Measurements from ENCODE around the gene DIAPH3. TPM values are rescaled to one million over a fixed set of nuclear protein-coding genes. Genes with fewer than 3 reads are reported as not detected.

Gene DIAPH3
- polyA plus RNA-seq, 2 of the 4 experiments (the other 2 are of a cell fraction) = 10.8 to 13.6 TPM

- no peak for TF ChIP-seq POLR2AphosphoS2 (conservative IDR thresholded peaks at IDR 0.05; ENCODE audit: low read length)
- no peak for TF ChIP-seq BCL3 (IDR thresholded peaks at IDR 0.05)
These were observed 200.3 kb downstream of the DIAPH3 start (continued) for GRCh38 chr13:59963383-59963782.

GRCh38 chr13:59962343-59962742 is 201.4 kb downstream of the DIAPH3 start:
- POLR2A ChIA-PET = no interaction called here
- DNase-seq (ENCODE audit: low read depth in 1 of 2, low spot score in 1 of 2) (no peak), FAIRE-seq (no peak), ATAC-seq (no peak)
- no peak for TF ChIP-seq FOSL2 (IDR thresholded peaks at IDR 0.05)
- TF ChIP-seq FOSL2 (CRISPR knock-in tag; IDR thresholded peaks at IDR 0.05) = no peak
- no peak for TF ChIP-seq TFCP2L1 (CRISPR knock-in tag; IDR thresholded peaks at IDR 0.05)
- no peak for TF ChIP-seq MAFK (IDR thresholded peaks at IDR 0.05; ENCODE audit: partially characterized antibody)
- no peak for TF ChIP-seq NPAS2 (CRISPR knock-in tag; IDR thresholded peaks at IDR 0.05; ENCODE audit: borderline replicate concordance)
- TF ChIP-seq MYC (IDR thresholded peaks at IDR 0.05; ENCODE audit: borderline replicate concordance, low read length) = no peak
- TF ChIP-seq POLR2A (IDR thresholded peaks at IDR 0.05; ENCODE audit: low read length) = no peak
- no peak for TF ChIP-seq NFE2L2 (conservative IDR thresholded peaks at IDR 0.05; ENCODE audit: low read length)
- TF ChIP-seq CBX2 (IDR thresholded peaks at IDR 0.05; ENCODE audit: borderline replicate concordance, low read depth) = no peak
- no peak for TF ChIP-seq TP53 (CRISPR knock-in tag; IDR thresholded peaks at IDR 0.05)
- no peak for TF ChIP-seq ESRRA (IDR thresholded peaks at IDR 0.05; ENCODE audit: borderline replicate concordance, low read length)
- TF ChIP-seq KDM5A (IDR thresholded peaks at IDR 0.05) = no peak
- TF ChIP-seq CBX8 (IDR thresholded peaks at IDR 0.05) = no peak
- TF ChIP-seq HDAC2 (IDR thresholded peaks at IDR 0.05) = no peak
- no peak for TF ChIP-seq ZFP36 (IDR thresholded peaks at IDR 0.05; ENCODE audit: borderline replicate concordance, partially characterized antibody)
- no peak for TF ChIP-seq GATA3 (IDR thresholded peaks at IDR 0.05; ENCODE audit: borderline replicate concordance)
- no peak for TF ChIP-seq FOXS1 (CRISPR knock-in tag; IDR thresholded peaks at IDR 0.05)
- TF ChIP-seq CTCF (IDR thresholded peaks at IDR 0.05) = no peak
- no peak for TF ChIP-seq RARB (CRISPR knock-in tag; IDR thresholded peaks at IDR 0.05)
- no peak for TF ChIP-seq RFX5 (IDR thresholded peaks at IDR 0.05)
- no peak for TF ChIP-seq HEYL (CRISPR knock-in tag; IDR thresholded peaks at IDR 0.05)
- H3K9me3 ChIP-seq = no peaks in the 10 kb centered on the region
- no peak overlapping the region for H3K4me3 ChIP-seq
- H3K27ac ChIP-seq = no peak overlapping the region
- no peaks in the 10 kb centered on the region for H3K4me1 ChIP-seq
- H3K4me2 ChIP-seq = no peak overlapping the region
- 84% methylated on average over 4 of the region's 4 CpGs for WGBS (ENCODE audit: missing lambda C conversion rate)
- CTCF ChIA-PET = interaction anchor here (0.6 kb wide), 1 partner anchor 399 kb away, joined by 4 read pairs; no protein-coding TSS in a partner anchor

GRCh38 chr13:59960683-59961082 is 203.0 kb downstream of the DIAPH3 start:
- H3K4me1 ChIP-seq = no peaks in the 10 kb centered on the region
- CTCF ChIA-PET = interaction anchor here (0.6 kb wide), 1 partner anchor 240 kb away, joined by 3 read pairs; no protein-coding TSS in a partner anchor
- POLR2A ChIA-PET = no interaction called here
- ATAC-seq = no peak
- no peak overlapping the region for H3K4me3 ChIP-seq
- no peaks in the 10 kb centered on the region for H3K9me3 ChIP-seq
- no peak for DNase-seq (ENCODE audit: low read depth in 1 of 2, low spot score in 1 of 2)
- H3K27ac ChIP-seq = no peak overlapping the region
- FAIRE-seq = no peak
- TF ChIP-seq NR3C1 (IDR thresholded peaks at IDR 0.05) = no peak
- no peak for TF ChIP-seq RCOR1 (IDR thresholded peaks at IDR 0.05; ENCODE audit: low read depth, low read length)
- TF ChIP-seq HOXB5 (CRISPR knock-in tag; IDR thresholded peaks at IDR 0.05) = no peak
- no peak for TF ChIP-seq EHMT2 (IDR thresholded peaks at IDR 0.05; ENCODE audit: low read depth)
- no peak for TF ChIP-seq CHD2 (IDR thresholded peaks at IDR 0.05; ENCODE audit: low read length, partially characterized antibody)
- TF ChIP-seq RAD21 (conservative IDR thresholded peaks at IDR 0.05 in 1 of 2, IDR thresholded peaks at IDR 0.05 in 1 of 2) = no peak
- no peak for TF ChIP-seq CTCF (IDR thresholded peaks at IDR 0.05)
- TF ChIP-seq HEYL (CRISPR knock-in tag; IDR thresholded peaks at IDR 0.05) = no peak
- no peak for TF ChIP-seq ZSCAN20 (CRISPR knock-in tag; IDR thresholded peaks at IDR 0.05)
- no peak for TF ChIP-seq SREBF2 (IDR thresholded peaks at IDR 0.05)
- TF ChIP-seq NPAS2 (CRISPR knock-in tag; IDR thresholded peaks at IDR 0.05; ENCODE audit: borderline replicate concordance) = no peak
- TF ChIP-seq HES2 (IDR thresholded peaks at IDR 0.05) = no peak
- TF ChIP-seq HOXA7 (CRISPR knock-in tag; IDR thresholded peaks at IDR 0.05) = no peak
- TF ChIP-seq ESRRA (IDR thresholded peaks at IDR 0.05; ENCODE audit: borderline replicate concordance, low read length) = no peak
- TF ChIP-seq POLR2AphosphoS2 (conservative IDR thresholded peaks at IDR 0.05; ENCODE audit: low read length) = no peak
- TF ChIP-seq PHF8 (IDR thresholded peaks at IDR 0.05; ENCODE audit: borderline replicate concordance, low read depth) = no peak
- 84% methylated on average over 2 of the region's 2 CpGs for WGBS (ENCODE audit: missing lambda C conversion rate)
- H3K4me2 ChIP-seq = no peak overlapping the region
